Kidney epithelial cell (primary cell): ENCODE results near the gene AURKAIP1. TPM values are rescaled to one million over a fixed set of nuclear protein-coding genes. Genes with fewer than 3 reads are reported as not detected.
"Not testable (repeated sequence)": the region's sequence is repeated elsewhere in the genome, so short reads cannot be mapped to it uniquely, and the experiment has no call there.

Experiments used
- DNase-seq: peaks from one replicate; pipeline ENCODE4 v3.0.0-alpha.2; 2010; ENCODE audit warnings: low read depth
- H3K27me3 ChIP-seq: 2 replicates; pipeline ENCODE4 v1.6.0; 2011; ENCODE audit warnings: low read length; ENCODE audit not compliant: control insufficient read depth, insufficient read depth
- H3K36me3 ChIP-seq: 2 replicates; pipeline ENCODE4 v1.5.1; 2011; ENCODE audit warnings: low read length; ENCODE audit not compliant: control insufficient read depth, insufficient read depth
- H3K4me3 ChIP-seq: 2 replicates; pipeline ENCODE4 v1.5.1; 2011; ENCODE audit warnings: low read depth, mild to moderate bottlenecking, control low read depth, low read length
- CTCF ChIP-seq: IDR thresholded peaks from 2 replicates; pipeline ENCODE4 v1.5.1; 2011; ENCODE audit warnings: mild to moderate bottlenecking, moderate library complexity, low read length, control low read depth, inconsistent platforms; ENCODE audit not compliant: insufficient read depth, poor library complexity, severe bottlenecking
- total RNA-seq: library from RNA; depleted of rRNA; stranded (reverse); fragments of >200 nt; gene quantifications from 2 replicates; pipeline ENCODE4 v1.2.3, GENCODE V29; 2015

The AURKAIP1 gene
- total RNA-seq, 1 donor from 2014 or later, result 201 TPM

DNA sequence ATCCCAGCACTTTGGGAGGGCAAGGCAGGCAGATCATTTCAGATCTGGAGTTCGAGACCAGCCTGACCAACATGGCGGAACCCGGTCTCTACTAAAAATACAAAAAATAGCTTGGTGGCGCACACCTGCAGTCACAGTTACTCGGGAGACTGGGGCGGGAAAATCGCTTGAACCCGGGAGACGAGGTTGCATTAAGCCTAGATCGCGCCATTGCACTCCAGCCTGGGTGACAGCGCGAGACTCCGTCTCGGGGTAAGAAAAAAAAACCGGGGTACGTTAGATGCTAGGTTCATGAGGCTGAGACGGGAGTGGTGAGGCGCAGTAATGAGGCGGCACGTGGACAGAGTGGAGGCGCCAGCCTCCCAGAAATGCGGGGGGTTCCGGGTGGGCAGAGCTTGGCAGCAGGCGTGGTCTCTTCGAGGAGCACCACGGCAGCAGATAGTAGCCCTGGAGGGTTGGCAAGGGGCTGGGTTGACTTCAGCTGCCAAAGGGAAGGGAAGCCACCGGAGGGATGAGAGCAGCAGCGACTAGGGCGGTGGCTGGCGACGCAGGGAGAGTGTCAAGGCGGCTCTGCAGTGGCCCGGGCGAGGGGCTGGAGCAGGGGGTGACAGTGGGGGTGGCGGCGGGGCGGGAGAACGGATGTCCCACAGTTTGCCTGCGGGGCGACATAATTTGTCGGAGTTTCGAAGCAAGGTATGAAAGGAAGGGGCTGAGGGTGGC, 31.3 kb upstream of the AURKAIP1 start:
- TF ChIP-seq CTCF, result no peak
- Histone ChIP-seq H3K36me3 (peaks cover 5% of the 10 kb centered on the region), H3K4me3 (peak overlapping the region; percentile 86), H3K27me3 (no peaks in the 10 kb centered on the region)
- no peak for DNase-seq

DNA sequence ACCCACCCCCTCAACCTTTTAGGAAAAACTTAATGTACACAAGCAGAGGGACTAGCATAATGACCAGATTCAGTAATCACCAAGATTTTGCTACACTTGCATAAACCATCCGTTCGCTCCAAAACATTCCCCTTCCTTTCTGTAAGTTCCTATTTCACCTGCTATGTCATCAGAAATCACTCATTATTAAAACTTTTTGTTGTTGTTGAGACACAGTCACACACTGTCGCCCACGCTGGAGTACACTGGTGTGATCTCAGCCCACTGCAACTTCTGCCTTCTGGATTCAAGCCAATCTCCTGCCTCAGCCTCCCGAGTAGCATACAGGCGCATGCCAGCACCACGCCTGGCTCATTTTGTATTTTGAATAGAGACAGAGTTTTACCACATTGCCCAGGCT, 28.6 kb upstream of the AURKAIP1 start:
- Histone ChIP-seq H3K4me3 (no peak overlapping the region), H3K36me3 (peaks cover 7% of the 10 kb centered on the region), H3K27me3 (no peaks in the 10 kb centered on the region)
- no peak for DNase-seq
- TF ChIP-seq CTCF, result no peak

DNA sequence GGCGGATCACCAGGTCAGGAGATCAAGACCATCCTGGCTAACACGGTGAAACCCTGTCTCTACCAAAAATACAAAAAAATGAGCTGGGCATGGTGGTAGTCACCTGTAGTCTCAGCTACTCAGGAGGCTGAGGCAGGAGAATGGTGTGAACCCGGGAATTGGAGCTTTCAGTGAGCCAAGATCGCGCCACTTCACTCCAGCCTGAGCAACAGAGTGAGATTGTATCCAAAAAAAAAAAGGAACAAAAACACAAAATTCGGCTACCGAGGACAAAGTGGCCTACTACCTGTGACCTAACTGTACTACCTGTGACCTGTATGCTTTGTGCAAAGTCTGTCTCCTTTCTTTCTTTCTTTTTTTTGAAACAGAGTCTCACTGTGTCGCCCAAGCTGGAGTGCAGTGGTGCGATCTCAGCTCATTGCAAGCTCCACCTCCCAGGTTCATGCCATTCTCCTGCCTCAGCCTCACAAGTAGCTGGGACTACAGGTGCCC, 27.9 kb upstream of the AURKAIP1 start:
- DNase-seq, H3K36me3 ChIP-seq, H3K27me3 ChIP-seq: not testable (repeated sequence)

DNA sequence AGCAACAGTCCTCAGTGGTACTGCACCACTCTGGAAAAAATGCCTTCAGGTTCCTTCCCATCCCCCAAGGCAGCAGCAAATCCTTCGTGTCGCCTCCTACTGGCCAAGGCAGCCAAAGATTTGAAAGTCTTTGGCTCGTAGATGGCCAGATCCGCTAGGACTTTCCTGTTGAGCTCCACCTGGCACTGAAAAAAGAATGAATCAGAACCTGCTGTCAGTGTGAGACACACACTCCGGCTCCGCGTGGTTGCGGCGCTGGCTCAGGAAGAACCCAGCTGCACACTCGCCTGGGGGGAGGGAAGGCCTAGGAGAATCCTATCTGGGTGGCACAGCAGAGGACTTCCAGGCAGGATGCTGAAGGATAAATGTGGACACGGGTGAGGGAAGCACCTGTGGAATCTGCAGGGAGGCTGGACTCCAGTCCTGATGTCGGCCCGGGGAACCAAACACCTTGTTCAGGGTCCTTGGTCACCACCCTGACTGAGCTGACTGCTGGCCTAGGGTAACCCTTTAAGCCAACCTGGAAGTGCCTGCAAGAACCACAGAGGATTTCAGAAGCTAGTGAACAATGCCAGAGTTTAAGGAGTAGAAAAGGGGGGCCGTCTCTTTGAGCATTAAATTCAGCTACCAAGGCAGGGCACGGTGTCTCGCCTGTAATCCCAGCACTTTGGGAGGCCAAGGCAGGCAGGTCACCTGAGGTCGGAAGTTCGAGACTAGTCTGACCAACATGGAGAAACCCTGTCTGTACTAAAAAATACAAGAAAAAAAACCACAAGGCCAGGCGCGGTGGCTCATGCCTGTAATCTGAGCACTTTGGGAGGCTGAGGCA, 27.3 kb upstream of the AURKAIP1 start:
- peak; percentile 74 for TF ChIP-seq CTCF
- H3K4me3 ChIP-seq, result no peak overlapping the region
- peaks cover 9% of the 10 kb centered on the region for H3K36me3 ChIP-seq
- H3K27me3 ChIP-seq, result no peaks in the 10 kb centered on the region
- no peak for DNase-seq

More for the DNA sequence above, 27.9 kb upstream of the AURKAIP1 start:
- H3K4me3 ChIP-seq, result not testable (repeated sequence)

DNA sequence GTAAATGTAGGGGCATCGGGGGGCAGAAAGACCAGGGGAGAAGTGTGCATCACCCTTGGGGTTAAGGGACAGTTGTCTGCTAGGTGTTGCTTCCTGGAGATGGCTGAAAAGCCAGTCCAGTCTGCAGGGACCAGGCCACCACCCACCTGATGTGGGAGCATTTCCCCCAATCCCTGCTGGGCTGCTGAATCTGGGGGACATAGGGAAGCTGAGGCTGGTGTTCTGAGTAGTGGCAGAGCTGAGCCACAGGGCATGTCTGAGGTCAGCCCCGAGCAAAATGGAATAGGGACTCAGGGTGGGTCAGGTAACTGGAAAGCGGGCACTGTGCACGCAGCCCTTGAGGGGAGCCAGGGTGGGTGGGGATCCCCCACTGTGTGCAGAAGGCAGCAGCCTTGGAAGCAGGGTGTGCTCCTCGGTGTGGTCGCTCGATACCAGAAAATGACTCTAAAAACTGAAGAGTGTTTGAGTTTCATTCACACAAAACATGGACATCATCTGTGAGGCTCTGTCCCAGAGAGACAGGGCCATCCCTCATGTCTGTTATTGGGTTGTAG, 26.5 kb upstream of the AURKAIP1 start:
- TF ChIP-seq CTCF, result no peak
- H3K36me3 ChIP-seq, result peaks cover 9% of the 10 kb centered on the region
- H3K27me3 ChIP-seq, result no peaks in the 10 kb centered on the region
- no peak for DNase-seq
- H3K4me3 ChIP-seq, result no peak overlapping the region
